Measurements from ENCODE around the gene PFKP.

PFKP gene

DNA sequence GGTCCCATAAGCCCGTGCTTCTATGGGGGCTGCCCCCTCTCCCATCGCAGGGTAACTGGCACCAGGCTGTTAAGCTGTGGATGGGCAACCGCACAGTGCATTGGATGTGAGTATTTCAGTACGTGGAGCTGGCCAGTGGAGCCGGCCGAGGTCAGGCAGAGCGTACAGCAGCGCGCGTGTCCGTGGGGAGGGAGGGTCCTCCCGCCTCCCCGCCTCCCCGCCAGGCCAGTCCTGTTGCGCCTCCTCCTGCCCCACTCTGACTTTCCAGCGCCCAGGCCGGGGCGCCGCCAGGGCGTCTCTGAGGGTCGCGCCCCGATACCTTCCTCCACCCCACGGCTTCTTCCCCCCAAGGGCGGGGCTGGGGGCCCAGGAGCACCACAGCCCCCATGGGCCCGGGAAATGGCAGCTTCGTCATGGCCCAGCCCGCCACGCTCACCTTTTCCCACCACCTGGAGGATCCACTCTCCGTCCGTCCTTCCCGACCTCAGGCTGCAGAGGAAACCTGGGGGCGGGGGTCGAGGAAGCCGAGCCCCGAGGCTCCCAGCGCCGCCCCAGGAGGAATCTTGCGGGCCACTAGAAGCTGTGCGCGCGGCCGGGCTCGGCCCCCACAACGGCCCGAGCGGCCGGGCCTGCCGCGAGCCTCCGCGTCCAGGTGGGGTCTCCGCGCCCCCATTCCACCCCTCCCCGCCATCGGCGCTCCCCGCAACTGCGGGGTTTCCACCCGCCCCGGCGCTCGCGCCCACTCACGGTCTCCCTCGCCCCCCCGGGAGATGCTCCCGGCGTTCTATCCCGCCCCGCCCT, 831 bp upstream of the PFKP start:
- Histone ChIP-seq H3K27me3 (ENCODE audit: insufficient read depth, poor library complexity, severe bottlenecking) (no peaks in the 10 kb centered on the region), H3K27ac (replicated peaks) (no peak overlapping the region), H3K4me3 (replicated peaks; ENCODE audit: insufficient read depth, low read length) (peak overlapping the region; percentile 78)
- TF ChIP-seq, protein P1, sequence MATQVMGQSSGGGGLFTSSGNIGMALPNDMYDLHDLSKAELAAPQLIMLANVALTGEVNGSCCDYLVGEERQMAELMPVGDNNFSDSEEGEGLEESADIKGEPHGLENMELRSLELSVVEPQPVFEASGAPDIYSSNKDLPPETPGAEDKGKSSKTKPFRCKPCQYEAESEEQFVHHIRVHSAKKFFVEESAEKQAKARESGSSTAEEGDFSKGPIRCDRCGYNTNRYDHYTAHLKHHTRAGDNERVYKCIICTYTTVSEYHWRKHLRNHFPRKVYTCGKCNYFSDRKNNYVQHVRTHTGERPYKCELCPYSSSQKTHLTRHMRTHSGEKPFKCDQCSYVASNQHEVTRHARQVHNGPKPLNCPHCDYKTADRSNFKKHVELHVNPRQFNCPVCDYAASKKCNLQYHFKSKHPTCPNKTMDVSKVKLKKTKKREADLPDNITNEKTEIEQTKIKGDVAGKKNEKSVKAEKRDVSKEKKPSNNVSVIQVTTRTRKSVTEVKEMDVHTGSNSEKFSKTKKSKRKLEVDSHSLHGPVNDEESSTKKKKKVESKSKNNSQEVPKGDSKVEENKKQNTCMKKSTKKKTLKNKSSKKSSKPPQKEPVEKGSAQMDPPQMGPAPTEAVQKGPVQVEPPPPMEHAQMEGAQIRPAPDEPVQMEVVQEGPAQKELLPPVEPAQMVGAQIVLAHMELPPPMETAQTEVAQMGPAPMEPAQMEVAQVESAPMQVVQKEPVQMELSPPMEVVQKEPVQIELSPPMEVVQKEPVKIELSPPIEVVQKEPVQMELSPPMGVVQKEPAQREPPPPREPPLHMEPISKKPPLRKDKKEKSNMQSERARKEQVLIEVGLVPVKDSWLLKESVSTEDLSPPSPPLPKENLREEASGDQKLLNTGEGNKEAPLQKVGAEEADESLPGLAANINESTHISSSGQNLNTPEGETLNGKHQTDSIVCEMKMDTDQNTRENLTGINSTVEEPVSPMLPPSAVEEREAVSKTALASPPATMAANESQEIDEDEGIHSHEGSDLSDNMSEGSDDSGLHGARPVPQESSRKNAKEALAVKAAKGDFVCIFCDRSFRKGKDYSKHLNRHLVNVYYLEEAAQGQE (IDR thresholded peaks at IDR 0.05; ENCODE audit: insufficient replicate concordance, low read depth), result no peak
- TF ChIP-seq, protein P2, sequence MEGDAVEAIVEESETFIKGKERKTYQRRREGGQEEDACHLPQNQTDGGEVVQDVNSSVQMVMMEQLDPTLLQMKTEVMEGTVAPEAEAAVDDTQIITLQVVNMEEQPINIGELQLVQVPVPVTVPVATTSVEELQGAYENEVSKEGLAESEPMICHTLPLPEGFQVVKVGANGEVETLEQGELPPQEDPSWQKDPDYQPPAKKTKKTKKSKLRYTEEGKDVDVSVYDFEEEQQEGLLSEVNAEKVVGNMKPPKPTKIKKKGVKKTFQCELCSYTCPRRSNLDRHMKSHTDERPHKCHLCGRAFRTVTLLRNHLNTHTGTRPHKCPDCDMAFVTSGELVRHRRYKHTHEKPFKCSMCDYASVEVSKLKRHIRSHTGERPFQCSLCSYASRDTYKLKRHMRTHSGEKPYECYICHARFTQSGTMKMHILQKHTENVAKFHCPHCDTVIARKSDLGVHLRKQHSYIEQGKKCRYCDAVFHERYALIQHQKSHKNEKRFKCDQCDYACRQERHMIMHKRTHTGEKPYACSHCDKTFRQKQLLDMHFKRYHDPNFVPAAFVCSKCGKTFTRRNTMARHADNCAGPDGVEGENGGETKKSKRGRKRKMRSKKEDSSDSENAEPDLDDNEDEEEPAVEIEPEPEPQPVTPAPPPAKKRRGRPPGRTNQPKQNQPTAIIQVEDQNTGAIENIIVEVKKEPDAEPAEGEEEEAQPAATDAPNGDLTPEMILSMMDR (IDR thresholded peaks at IDR 0.05; ENCODE audit: insufficient read depth, low read length), result no peak
- TF ChIP-seq GABPA (IDR thresholded peaks at IDR 0.05; ENCODE audit: low read depth), result no peak
- TF ChIP-seq SPI1 (IDR thresholded peaks at IDR 0.05; ENCODE audit: borderline replicate concordance, low read depth), result no peak
- no peak for TF ChIP-seq POLR2AphosphoS5 (IDR thresholded peaks at IDR 0.05; ENCODE audit: low read depth)
- no peak for DNase-seq (ENCODE audit: low read depth in 1 of 2, low spot score in 1 of 2)

DNA sequence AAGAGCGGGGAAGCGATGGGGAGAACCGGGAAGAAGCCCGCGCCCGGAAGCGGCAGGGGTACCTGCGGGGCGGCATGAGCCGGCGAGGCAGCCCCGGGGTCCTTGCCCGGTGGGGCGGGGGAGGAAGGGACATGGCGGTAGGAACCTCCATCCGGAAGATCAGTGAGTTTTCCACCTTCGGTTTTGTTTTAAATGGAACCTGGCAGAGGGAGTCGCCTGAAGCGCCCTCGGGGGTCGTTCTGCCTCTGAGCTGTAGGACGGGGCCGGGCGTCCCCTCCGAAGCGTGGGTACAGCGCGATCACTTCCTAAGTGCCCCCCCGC, 471 bp downstream of the PFKP start:
- TF ChIP-seq, protein P2 (IDR thresholded peaks at IDR 0.05; ENCODE audit: insufficient read depth, low read length), result no peak
- TF ChIP-seq, protein P1 (IDR thresholded peaks at IDR 0.05; ENCODE audit: insufficient replicate concordance, low read depth), result no peak
- TF ChIP-seq POLR2AphosphoS5 (IDR thresholded peaks at IDR 0.05; ENCODE audit: low read depth) (no peak), GABPA (IDR thresholded peaks at IDR 0.05; ENCODE audit: low read depth) (no peak), SPI1 (IDR thresholded peaks at IDR 0.05; ENCODE audit: borderline replicate concordance, low read depth) (no peak)
- Histone ChIP-seq H3K27me3 (ENCODE audit: insufficient read depth, poor library complexity, severe bottlenecking) (no peaks in the 10 kb centered on the region), H3K27ac (replicated peaks) (peak overlapping the region; percentile 79), H3K4me3 (replicated peaks; ENCODE audit: insufficient read depth, low read length) (peak overlapping the region; percentile 78)
- no peak for DNase-seq (ENCODE audit: low read depth in 1 of 2, low spot score in 1 of 2)

DNA sequence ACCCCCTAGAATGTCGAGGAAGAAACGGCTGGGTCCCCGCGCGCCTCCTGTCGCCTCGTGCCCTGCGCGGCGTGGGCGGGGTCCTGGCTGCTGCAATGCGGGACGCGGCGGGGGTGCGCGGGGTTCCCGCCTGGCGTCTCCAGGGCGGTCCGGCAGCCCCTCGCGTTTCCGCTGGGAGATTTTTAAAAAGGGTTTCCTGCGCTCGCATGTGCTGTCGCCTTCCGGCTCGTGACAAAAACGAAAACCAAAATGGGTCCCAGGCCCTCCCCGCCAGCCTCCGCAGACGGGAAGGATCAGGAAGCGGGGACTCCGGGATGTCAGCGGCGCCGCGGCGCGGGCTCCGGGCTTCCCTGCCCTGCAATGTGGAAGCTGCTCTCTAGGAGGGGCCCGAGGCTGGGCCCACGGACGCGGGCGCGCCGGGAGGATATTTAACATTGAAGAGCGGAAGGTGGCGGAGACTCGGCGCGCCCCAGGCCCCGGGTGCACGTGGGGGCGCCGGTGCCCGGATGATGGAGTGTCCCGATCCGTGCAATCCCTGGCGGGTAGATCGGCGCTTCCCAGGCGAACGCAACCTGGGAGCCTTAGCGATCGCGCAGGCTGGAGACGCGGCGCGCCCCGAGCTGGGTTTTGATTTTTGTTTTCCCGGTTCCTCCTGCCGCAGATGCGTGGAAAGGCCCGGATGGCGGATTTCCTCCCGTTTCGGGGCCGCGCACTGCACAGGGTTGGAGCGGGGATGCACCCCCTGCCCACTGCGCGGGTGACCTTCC, 1.0 kb downstream of the PFKP start:
- H3K27me3 ChIP-seq (ENCODE audit: insufficient read depth, poor library complexity, severe bottlenecking), result no peaks in the 10 kb centered on the region
- TF ChIP-seq, protein P2 (IDR thresholded peaks at IDR 0.05; ENCODE audit: insufficient read depth, low read length), result no peak
- TF ChIP-seq SPI1 (IDR thresholded peaks at IDR 0.05; ENCODE audit: borderline replicate concordance, low read depth) (no peak), GABPA (IDR thresholded peaks at IDR 0.05; ENCODE audit: low read depth) (peak; percentile 44; the same call in 1 of the 2 replicates), POLR2AphosphoS5 (IDR thresholded peaks at IDR 0.05; ENCODE audit: low read depth) (no peak)
- TF ChIP-seq, protein P1 (IDR thresholded peaks at IDR 0.05; ENCODE audit: insufficient replicate concordance, low read depth), result no peak
- peak overlapping the region; percentile 78 for H3K4me3 ChIP-seq (replicated peaks; ENCODE audit: insufficient read depth, low read length)
- H3K27ac ChIP-seq (replicated peaks), result peak overlapping the region; percentile 79
- DNase-seq (ENCODE audit: low read depth in 1 of 2, low spot score in 1 of 2), result peak in 1 of 2 experiments; percentile 31

All from HL-60 (cell line).